ENCODE data around the gene HLX.

DNA sequence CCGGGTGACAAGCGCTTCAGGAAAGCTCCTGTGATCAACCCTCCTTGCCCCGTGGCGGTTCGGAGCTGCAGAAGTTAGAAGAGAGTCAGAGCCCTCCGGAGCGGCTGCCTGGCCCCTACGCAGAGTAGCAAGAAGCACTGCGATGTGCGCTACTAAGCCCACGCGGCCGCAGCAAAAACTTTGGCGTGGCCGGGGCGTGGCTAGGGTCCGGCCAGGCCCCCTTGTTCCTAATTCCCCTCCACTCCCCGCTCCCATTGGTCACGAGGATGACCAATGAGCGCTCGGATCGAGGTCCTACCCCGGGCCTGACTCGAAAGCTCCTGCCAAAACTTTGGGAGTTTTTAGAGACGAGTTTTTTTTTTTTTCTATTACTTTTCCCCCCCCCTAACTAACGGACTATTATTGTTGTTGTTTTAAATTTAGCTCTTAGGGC, at the start of gene HLX:
- TF ChIP-seq, protein P1, sequence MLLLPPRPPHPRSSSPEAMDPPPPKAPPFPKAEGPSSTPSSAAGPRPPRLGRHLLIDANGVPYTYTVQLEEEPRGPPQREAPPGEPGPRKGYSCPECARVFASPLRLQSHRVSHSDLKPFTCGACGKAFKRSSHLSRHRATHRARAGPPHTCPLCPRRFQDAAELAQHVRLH (CRISPR knock-in tag; IDR thresholded peaks at IDR 0.05; ENCODE audit: borderline replicate concordance, low read depth), result no peak
- TF ChIP-seq RFX5 (IDR thresholded peaks at IDR 0.05; ENCODE audit: low read depth, low read length) (no peak), PPARG (CRISPR knock-in tag; conservative IDR thresholded peaks at IDR 0.05) (no peak), POLR2A (IDR thresholded peaks at IDR 0.05; ENCODE audit: insufficient read depth in 1 of 2, low read depth in 2 of 2, low read length in 2 of 2) (no peak)
- TF ChIP-seq, protein P2, sequence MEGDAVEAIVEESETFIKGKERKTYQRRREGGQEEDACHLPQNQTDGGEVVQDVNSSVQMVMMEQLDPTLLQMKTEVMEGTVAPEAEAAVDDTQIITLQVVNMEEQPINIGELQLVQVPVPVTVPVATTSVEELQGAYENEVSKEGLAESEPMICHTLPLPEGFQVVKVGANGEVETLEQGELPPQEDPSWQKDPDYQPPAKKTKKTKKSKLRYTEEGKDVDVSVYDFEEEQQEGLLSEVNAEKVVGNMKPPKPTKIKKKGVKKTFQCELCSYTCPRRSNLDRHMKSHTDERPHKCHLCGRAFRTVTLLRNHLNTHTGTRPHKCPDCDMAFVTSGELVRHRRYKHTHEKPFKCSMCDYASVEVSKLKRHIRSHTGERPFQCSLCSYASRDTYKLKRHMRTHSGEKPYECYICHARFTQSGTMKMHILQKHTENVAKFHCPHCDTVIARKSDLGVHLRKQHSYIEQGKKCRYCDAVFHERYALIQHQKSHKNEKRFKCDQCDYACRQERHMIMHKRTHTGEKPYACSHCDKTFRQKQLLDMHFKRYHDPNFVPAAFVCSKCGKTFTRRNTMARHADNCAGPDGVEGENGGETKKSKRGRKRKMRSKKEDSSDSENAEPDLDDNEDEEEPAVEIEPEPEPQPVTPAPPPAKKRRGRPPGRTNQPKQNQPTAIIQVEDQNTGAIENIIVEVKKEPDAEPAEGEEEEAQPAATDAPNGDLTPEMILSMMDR (CRISPR knock-in tag; IDR thresholded peaks at IDR 0.05), result no peak

All from HepG2 (cell line).